NT2/D1 (cell line): ENCODE data around the gene C14orf93.
"Not testable (repeated sequence)": the region's sequence is repeated elsewhere in the genome, so short reads cannot be mapped to it uniquely, and the experiment has no call there.

Experiments used
- DNase-seq: peaks from one replicate; pipeline ENCODE4 v3.0.0-alpha.2; 2011; ENCODE audit warnings: low read depth, low spot score
- H3K27me3 ChIP-seq: 2 replicates; pipeline ENCODE4 v1.6.0; 2011; ENCODE audit warnings: mild to moderate bottlenecking; ENCODE audit not compliant: insufficient read length, insufficient read depth
- H3K36me3 ChIP-seq: 2 replicates; pipeline ENCODE4 v1.6.1; 2011; ENCODE audit warnings: mild to moderate bottlenecking, low read length, mixed read lengths; ENCODE audit not compliant: insufficient read depth, insufficient read length
- H3K4me1 ChIP-seq: 2 replicates; pipeline ENCODE4 v1.5.1; 2011; ENCODE audit not compliant: insufficient read depth, insufficient read length
- H3K4me3 ChIP-seq: 2 replicates; pipeline ENCODE4 v1.5.1; 2011; ENCODE audit warnings: low read depth; ENCODE audit not compliant: insufficient read length
- H3K9ac ChIP-seq: 2 replicates; pipeline ENCODE4 v1.6.0; 2011; ENCODE audit warnings: low read depth; ENCODE audit not compliant: insufficient read length
- H3K9me3 ChIP-seq: 2 replicates; pipeline ENCODE4 v1.5.1; 2011; ENCODE audit warnings: mild to moderate bottlenecking, low read length; ENCODE audit not compliant: insufficient read depth
- SUZ12 ChIP-seq: IDR thresholded peaks from 2 replicates; pipeline ENCODE4 v1.6.1; 2011; ENCODE audit not compliant: insufficient read length, insufficient read depth; ENCODE audit errors: extremely low read depth
- YY1 ChIP-seq: IDR thresholded peaks from 2 replicates; pipeline ENCODE4 v1.6.1; 2011; ENCODE audit not compliant: insufficient read length, insufficient read depth
- ZNF274 ChIP-seq: IDR thresholded peaks from 2 replicates; pipeline ENCODE4 v1.6.1; 2011; ENCODE audit warnings: mild to moderate bottlenecking, low read depth, low read length

C14orf93 gene

GRCh38 chr14:23013054-23013748 is 3.3 kb upstream of the C14orf93 start:
- no peak overlapping the region for H3K4me3 ChIP-seq
- no peaks in the 10 kb centered on the region for H3K9me3 ChIP-seq
- H3K9ac ChIP-seq: peak overlapping the region; percentile 1
- TF ChIP-seq SUZ12 (no peak), ZNF274 (no peak), YY1 (no peak)
- H3K27me3 ChIP-seq: no peaks in the 10 kb centered on the region
- no peaks in the 10 kb centered on the region for H3K36me3 ChIP-seq
- no peaks in the 10 kb centered on the region for H3K4me1 ChIP-seq
- DNase-seq: no peak

GRCh38 chr14:23009483-23009938 is 432 bp downstream of the C14orf93 start:
- H3K9me3 ChIP-seq: no peaks in the 10 kb centered on the region
- DNase-seq: no peak
- H3K4me1 ChIP-seq: no peaks in the 10 kb centered on the region
- H3K36me3 ChIP-seq: no peaks in the 10 kb centered on the region
- peak overlapping the region; percentile 1 for H3K4me3 ChIP-seq
- H3K9ac ChIP-seq: no peak overlapping the region
- TF ChIP-seq SUZ12: no peak
- no peak for TF ChIP-seq YY1
- no peak for TF ChIP-seq ZNF274
- H3K27me3 ChIP-seq: no peaks in the 10 kb centered on the region

DNA sequence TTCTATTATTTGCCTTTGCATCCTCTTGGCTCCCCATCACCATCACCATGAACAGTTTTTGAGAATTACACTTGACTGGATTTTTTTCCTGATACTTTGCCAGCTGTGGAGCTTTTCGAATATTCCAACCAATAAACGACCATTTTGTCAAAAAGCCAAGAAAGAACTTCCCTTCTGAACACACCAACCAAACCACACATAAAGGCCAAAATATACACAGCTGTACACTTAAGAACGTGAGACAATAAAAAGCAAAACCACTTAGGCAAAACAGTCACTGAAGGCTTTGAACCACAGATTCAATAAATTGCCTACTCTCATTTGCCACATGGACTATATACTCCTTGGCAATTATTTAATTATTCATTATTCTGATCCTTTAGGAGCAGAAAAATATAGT is 1.1 kb downstream of the C14orf93 start:
- H3K36me3 ChIP-seq: no peaks in the 10 kb centered on the region
- no peaks in the 10 kb centered on the region for H3K27me3 ChIP-seq
- H3K4me1 ChIP-seq: no peaks in the 10 kb centered on the region
- no peak for DNase-seq
- no peak overlapping the region for H3K4me3 ChIP-seq
- no peak overlapping the region for H3K9ac ChIP-seq
- no peaks in the 10 kb centered on the region for H3K9me3 ChIP-seq
- TF ChIP-seq ZNF274: no peak
- TF ChIP-seq SUZ12: no peak
- no peak for TF ChIP-seq YY1

- H3K4me3 ChIP-seq: peak overlapping the region; percentile 78
- no peaks in the 10 kb centered on the region for H3K4me1 ChIP-seq
- no peaks in the 10 kb centered on the region for H3K36me3 ChIP-seq
- no peak for TF ChIP-seq ZNF274
- TF ChIP-seq SUZ12: no peak
- peak; percentile 68 for TF ChIP-seq YY1
- DNase-seq: peak; percentile 90
- H3K9me3 ChIP-seq: no peaks in the 10 kb centered on the region
- no peaks in the 10 kb centered on the region for H3K27me3 ChIP-seq
- peak overlapping the region; percentile 97 for H3K9ac ChIP-seq
Observed at GRCh38 chr14:23006544-23007419, 3.2 kb downstream of the C14orf93 start.

DNA sequence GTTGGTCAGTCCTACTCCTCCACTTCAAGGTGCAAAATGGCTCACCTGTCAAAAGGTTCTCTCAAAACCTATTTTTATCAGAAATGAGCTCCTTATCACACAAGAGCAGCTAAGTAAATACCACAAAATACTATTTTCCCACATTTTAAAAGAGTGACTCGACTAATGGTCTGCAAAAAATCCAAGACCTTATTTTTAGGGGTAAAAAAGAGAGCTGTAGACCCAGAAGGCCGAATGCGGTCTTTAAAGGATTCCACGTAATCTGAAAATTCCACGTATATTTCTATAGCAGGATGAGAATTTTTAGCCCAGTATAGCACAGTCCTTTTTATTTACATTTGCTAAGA is 3.8 kb downstream of the C14orf93 start:
- no peak for DNase-seq
- H3K9me3 ChIP-seq: no peaks in the 10 kb centered on the region
- H3K27me3 ChIP-seq: no peaks in the 10 kb centered on the region
- H3K36me3 ChIP-seq: no peaks in the 10 kb centered on the region
- no peak for TF ChIP-seq SUZ12
- no peak for TF ChIP-seq ZNF274
- no peak for TF ChIP-seq YY1
- H3K4me3 ChIP-seq: peak overlapping the region; percentile 78
- no peaks in the 10 kb centered on the region for H3K4me1 ChIP-seq
- peak overlapping the region; percentile 97 for H3K9ac ChIP-seq

DNA sequence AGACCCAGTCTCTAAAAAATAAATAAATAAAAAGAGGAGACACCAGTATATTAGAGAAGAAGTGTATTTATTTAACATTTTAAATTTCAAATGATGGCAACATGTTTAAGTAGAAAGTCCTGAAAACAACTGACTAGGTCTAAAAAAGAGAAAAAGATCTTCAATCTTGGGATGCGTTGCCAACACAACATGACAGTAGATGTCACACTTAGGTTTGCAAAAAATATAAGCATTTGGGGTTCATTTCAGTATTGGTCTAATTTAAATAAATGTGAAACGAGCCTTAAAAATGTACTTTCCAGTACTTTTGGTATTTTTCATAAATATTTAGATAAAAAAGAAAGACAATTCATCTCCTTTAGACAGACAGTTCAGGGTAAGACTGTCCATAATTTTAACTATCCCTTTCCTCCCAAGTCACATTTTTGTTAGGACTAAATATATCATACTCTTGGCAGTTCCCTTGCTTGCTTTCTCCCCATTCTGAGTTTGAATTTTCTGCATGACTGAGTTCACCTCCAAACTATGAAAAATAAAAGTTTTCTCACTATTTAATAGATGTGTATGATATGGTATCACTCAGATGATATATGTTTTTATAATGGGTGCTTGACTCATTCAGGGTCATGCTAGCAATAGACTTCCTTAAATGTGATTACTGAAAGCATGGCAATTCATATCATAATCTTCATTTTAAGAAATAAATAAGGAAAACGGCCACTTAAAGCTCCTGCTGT is 4.3 kb downstream of the C14orf93 start:
- no peaks in the 10 kb centered on the region for H3K9me3 ChIP-seq
- H3K9ac ChIP-seq: no peak overlapping the region
- no peaks in the 10 kb centered on the region for H3K27me3 ChIP-seq
- H3K36me3 ChIP-seq: no peaks in the 10 kb centered on the region
- no peak; the same call in 1 of the 2 replicates for TF ChIP-seq ZNF274
- TF ChIP-seq SUZ12: no peak
- TF ChIP-seq YY1: no peak
- H3K4me1 ChIP-seq: no peaks in the 10 kb centered on the region
- DNase-seq: no peak
- H3K4me3 ChIP-seq: no peak overlapping the region

GRCh38 chr14:23004274-23004673 is 5.7 kb downstream of the C14orf93 start:
- not testable (repeated sequence) for H3K4me1 ChIP-seq, H3K9ac ChIP-seq, H3K4me3 ChIP-seq

More at GRCh38 chr14:23004274-23004673, 5.7 kb downstream of the C14orf93 start:
- H3K36me3 ChIP-seq, DNase-seq, H3K27me3 ChIP-seq, H3K9me3 ChIP-seq: not testable (repeated sequence)
